Measurements from ENCODE around the gene CD59.
A peak's percentile ranks its signal among the peaks of the same experiment; 100 is the strongest.

Gene CD59

GRCh38 chr11:33778675-33779074 lies 42.5 kb upstream of the CD59 start:
- no peak for DNase-seq
- Histone ChIP-seq H3K79me2 (ENCODE audit: low read length) (peaks cover 6% of the 10 kb centered on the region), H3K4me1 (ENCODE audit: low read length) (peaks cover 32% of the 10 kb centered on the region), H3K9me3 (replicated peaks; ENCODE audit: insufficient read depth, low read length) (no peaks in the 10 kb centered on the region), H3K27me3 (replicated peaks; ENCODE audit: insufficient read depth, low read length) (0 out of 2 replicates have a peak, but pooled peaks cover 3% of the 10 kb centered on the region), H3K9me2 (replicated peaks; ENCODE audit: insufficient read depth, low read length) (no peaks in the 10 kb centered on the region), H3F3A (ENCODE audit: insufficient read depth, low read length) (peaks cover 15% of the 10 kb centered on the region; the same call in 1 of the 2 replicates), H3K9ac (ENCODE audit: low read length) (no peak overlapping the region), H3K4me2 (ENCODE audit: low read depth, low read length) (peak overlapping the region; percentile 52; the same call in 1 of the 2 replicates), H3K4me3 (ENCODE audit: low read length) (no peak overlapping the region), H3K36me3 (replicated peaks; ENCODE audit: insufficient read depth, low read length) (no peaks in the 10 kb centered on the region), H4K20me1 (ENCODE audit: insufficient read depth, low read length) (no peaks in the 10 kb centered on the region), H2AFZ (ENCODE audit: low read length) (peak overlapping the region; percentile 62; the same call in 1 of the 2 replicates), H3K27ac (ENCODE audit: low read length) (peak overlapping the region; percentile 59; the same call in 1 of the 2 replicates)
- TF ChIP-seq CTCF (IDR thresholded peaks at IDR 0.05; ENCODE audit: low read length) (no peak), EZH2phosphoT487 (IDR thresholded peaks at IDR 0.05; ENCODE audit: low read length) (no peak), EZH2 (optimal IDR thresholded peaks at IDR 0.05; ENCODE audit: low read depth, low read length) (no peak)

DNA sequence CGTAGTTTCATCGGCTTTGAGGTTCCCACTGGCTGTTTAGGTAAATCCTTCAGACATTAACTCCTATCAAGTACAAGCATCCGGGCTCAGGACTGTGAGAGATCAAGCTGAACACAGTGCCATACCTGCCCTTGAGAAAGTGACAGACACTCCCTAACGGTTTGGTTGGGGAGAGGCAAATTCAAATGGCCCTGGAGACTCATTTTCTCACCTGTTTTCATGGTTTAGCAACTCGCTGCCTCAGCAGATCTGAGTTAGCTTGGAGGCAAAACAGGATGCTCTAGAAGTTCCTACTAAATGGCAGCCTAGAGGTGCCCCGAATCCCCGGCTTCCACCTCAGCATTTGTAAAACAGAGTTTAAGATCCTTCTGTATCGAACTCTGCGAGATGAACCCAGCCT lies 41.7 kb upstream of the CD59 start:
- DNase-seq = peak; percentile 87
- Histone ChIP-seq H3K9me2 (replicated peaks; ENCODE audit: insufficient read depth, low read length) (no peaks in the 10 kb centered on the region), H3K4me3 (ENCODE audit: low read length) (peak overlapping the region; percentile 27; the same call in 1 of the 2 replicates), H3K27ac (ENCODE audit: low read length) (peak overlapping the region; percentile 59; the same call in 1 of the 2 replicates), H3K9ac (ENCODE audit: low read length) (peak overlapping the region; percentile 15; the same call in 1 of the 2 replicates), H3K9me3 (replicated peaks; ENCODE audit: insufficient read depth, low read length) (no peaks in the 10 kb centered on the region), H3K27me3 (replicated peaks; ENCODE audit: insufficient read depth, low read length) (0 out of 2 replicates have a peak, but pooled peaks cover 3% of the 10 kb centered on the region), H3K4me2 (ENCODE audit: low read depth, low read length) (peak overlapping the region; percentile 52), H4K20me1 (ENCODE audit: insufficient read depth, low read length) (no peaks in the 10 kb centered on the region; the same call in 1 of the 2 replicates), H3K4me1 (ENCODE audit: low read length) (peaks cover 33% of the 10 kb centered on the region), H2AFZ (ENCODE audit: low read length) (peak overlapping the region; percentile 62), H3K79me2 (ENCODE audit: low read length) (peaks cover 14% of the 10 kb centered on the region), H3F3A (ENCODE audit: insufficient read depth, low read length) (peaks cover 15% of the 10 kb centered on the region; the same call in 1 of the 2 replicates), H3K36me3 (replicated peaks; ENCODE audit: insufficient read depth, low read length) (no peaks in the 10 kb centered on the region)
- no peak for TF ChIP-seq EZH2 (optimal IDR thresholded peaks at IDR 0.05; ENCODE audit: low read depth, low read length)
- TF ChIP-seq EZH2phosphoT487 (IDR thresholded peaks at IDR 0.05; ENCODE audit: low read length) = no peak
- TF ChIP-seq CTCF (IDR thresholded peaks at IDR 0.05; ENCODE audit: low read length) = no peak

DNA sequence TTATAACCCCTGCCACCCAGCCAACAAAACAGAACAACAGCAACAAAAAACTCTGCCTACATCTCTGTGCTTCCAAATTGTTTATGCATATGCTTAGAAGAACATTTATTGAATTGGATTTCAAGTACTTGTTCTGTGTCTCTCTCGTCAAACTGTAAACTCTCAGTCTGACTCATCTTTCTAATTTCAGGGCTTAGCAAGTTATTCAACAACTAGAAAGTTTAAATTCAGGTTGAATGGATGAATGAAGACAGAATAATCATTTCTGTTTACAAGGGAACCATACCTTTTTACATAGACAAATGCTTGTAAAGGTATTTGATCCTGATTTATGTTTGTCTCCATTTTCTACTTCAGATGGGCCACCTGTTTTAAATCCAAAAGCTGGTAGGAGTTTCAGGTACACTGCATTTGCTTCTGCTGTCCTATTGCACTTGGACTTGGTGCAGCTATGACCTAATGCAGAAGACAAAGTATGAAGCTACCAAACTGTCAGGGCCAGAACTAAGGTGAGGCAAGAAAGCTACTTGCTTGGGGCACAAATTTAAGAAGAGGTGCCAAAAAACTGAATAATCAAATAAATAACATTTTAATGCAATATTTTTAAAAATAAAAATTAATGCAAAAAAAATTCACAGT lies 39.7 kb upstream of the CD59 start:
- H3K4me1 ChIP-seq (ENCODE audit: low read length) = peaks cover 47% of the 10 kb centered on the region

More for the DNA sequence above, 39.7 kb upstream of the CD59 start:
- Histone ChIP-seq H3K36me3 (replicated peaks; ENCODE audit: insufficient read depth, low read length) (no peaks in the 10 kb centered on the region), H3K9me3 (replicated peaks; ENCODE audit: insufficient read depth, low read length) (no peaks in the 10 kb centered on the region), H3K79me2 (ENCODE audit: low read length) (peaks cover 33% of the 10 kb centered on the region), H3K9ac (ENCODE audit: low read length) (no peak overlapping the region), H3K27ac (ENCODE audit: low read length) (peak overlapping the region; percentile 14; the same call in 1 of the 2 replicates), H3K9me2 (replicated peaks; ENCODE audit: insufficient read depth, low read length) (no peaks in the 10 kb centered on the region), H3K4me3 (ENCODE audit: low read length) (no peak overlapping the region), H3K27me3 (replicated peaks; ENCODE audit: insufficient read depth, low read length) (0 out of 2 replicates have a peak, but pooled peaks cover 3% of the 10 kb centered on the region), H2AFZ (ENCODE audit: low read length) (no peak overlapping the region), H4K20me1 (ENCODE audit: insufficient read depth, low read length) (peaks cover 4% of the 10 kb centered on the region; the same call in 1 of the 2 replicates), H3K4me2 (ENCODE audit: low read depth, low read length) (peak overlapping the region; percentile 100; the same call in 1 of the 2 replicates), H3F3A (ENCODE audit: insufficient read depth, low read length) (peaks cover 15% of the 10 kb centered on the region; the same call in 1 of the 2 replicates)
- peak; percentile 18 for DNase-seq
- TF ChIP-seq CTCF (IDR thresholded peaks at IDR 0.05; ENCODE audit: low read length) = no peak
- TF ChIP-seq EZH2phosphoT487 (IDR thresholded peaks at IDR 0.05; ENCODE audit: low read length) = no peak
- no peak for TF ChIP-seq EZH2 (optimal IDR thresholded peaks at IDR 0.05; ENCODE audit: low read depth, low read length)
